IPS DF 19.7 (cell line): ENCODE measurements around the gene ABRAXAS1.

Experiments used
- DNase-seq: peaks from one replicate; pipeline ENCODE4 v3.0.0-alpha.2; 2013; ENCODE audit warnings: low read depth, low spot score

The ABRAXAS1 gene

GRCh38 chr4:83454686-83455085, 30.2 kb downstream of the ABRAXAS1 start:
- DNase-seq, result no peak

- no peak for DNase-seq
Observed at GRCh38 chr4:83449009-83449408, 35.9 kb downstream of the ABRAXAS1 start.

- DNase-seq, result no peak
Observed at GRCh38 chr4:83440899-83441298, 44.0 kb downstream of the ABRAXAS1 start.

- no peak for DNase-seq
Observed at GRCh38 chr4:83440148-83440814, 44.6 kb downstream of the ABRAXAS1 start.

- no peak for DNase-seq
Observed at GRCh38 chr4:83438719-83439118, 46.2 kb downstream of the ABRAXAS1 start.

GRCh38 chr4:83436680-83437079, 48.2 kb downstream of the ABRAXAS1 start:
- DNase-seq, result no peak

GRCh38 chr4:83431200-83431599, 53.7 kb downstream of the ABRAXAS1 start:
- DNase-seq, result no peak

- DNase-seq, result no peak
Observed at GRCh38 chr4:83418211-83418610, 66.7 kb downstream of the ABRAXAS1 start.

GRCh38 chr4:83417566-83417965, 67.3 kb downstream of the ABRAXAS1 start:
- DNase-seq, result no peak

GRCh38 chr4:83413676-83414075, 71.2 kb downstream of the ABRAXAS1 start:
- DNase-seq, result no peak
